B cell (primary cell): ENCODE data around the gene LRRC8B.

ENCODE experiments used
- EZH2 ChIP-seq: IDR thresholded peaks from 2 replicates; pipeline ENCODE4 v1.6.1; 2012; ENCODE audit warnings: borderline replicate concordance, low read depth, mild to moderate bottlenecking, moderate library complexity, low read length; ENCODE audit not compliant: insufficient read depth, poor library complexity, severe bottlenecking
- TF ChIP-seq, protein P1 (sequence below): fragments of 200-600 bp; IDR thresholded peaks from one replicate; pipeline ENCODE4 v1.8.0; 2022; ENCODE audit warnings: antibody characterized with exemption, mild to moderate bottlenecking

GRCh38 chr1:89531480-89532139 lies 7.0 kb downstream of the LRRC8B start:
- TF ChIP-seq, protein P1, sequence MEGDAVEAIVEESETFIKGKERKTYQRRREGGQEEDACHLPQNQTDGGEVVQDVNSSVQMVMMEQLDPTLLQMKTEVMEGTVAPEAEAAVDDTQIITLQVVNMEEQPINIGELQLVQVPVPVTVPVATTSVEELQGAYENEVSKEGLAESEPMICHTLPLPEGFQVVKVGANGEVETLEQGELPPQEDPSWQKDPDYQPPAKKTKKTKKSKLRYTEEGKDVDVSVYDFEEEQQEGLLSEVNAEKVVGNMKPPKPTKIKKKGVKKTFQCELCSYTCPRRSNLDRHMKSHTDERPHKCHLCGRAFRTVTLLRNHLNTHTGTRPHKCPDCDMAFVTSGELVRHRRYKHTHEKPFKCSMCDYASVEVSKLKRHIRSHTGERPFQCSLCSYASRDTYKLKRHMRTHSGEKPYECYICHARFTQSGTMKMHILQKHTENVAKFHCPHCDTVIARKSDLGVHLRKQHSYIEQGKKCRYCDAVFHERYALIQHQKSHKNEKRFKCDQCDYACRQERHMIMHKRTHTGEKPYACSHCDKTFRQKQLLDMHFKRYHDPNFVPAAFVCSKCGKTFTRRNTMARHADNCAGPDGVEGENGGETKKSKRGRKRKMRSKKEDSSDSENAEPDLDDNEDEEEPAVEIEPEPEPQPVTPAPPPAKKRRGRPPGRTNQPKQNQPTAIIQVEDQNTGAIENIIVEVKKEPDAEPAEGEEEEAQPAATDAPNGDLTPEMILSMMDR: no peak
- no peak for TF ChIP-seq EZH2
